ENCODE results near the gene FAM177A1.

GRCh38 chr14:35088514-35088913 lies 42.4 kb downstream of the FAM177A1 start:
- TF ChIP-seq CTCF (IDR thresholded peaks at IDR 0.05) (no peak), POLR2A (IDR thresholded peaks at IDR 0.05) (no peak), POLR2AphosphoS5 (IDR thresholded peaks at IDR 0.05) (no peak), EP300 (IDR thresholded peaks at IDR 0.05) (no peak)

Measured in suprapubic skin (tissue), 4 donors.